GM23248 (cell line): ENCODE measurements around the gene SNRNP200. TPM values are rescaled to one million over a fixed set of nuclear protein-coding genes. Genes with fewer than 3 reads are reported as not detected.

Experiments
- DNase-seq: peaks from one replicate; pipeline ENCODE4 v3.0.0-alpha.2; 2015
- H2AFZ ChIP-seq: fragments of 200-600 bp; sonication (generic); 2 replicates; pipeline ENCODE4 v1.6.1; 2016; ENCODE audit warnings: antibody characterized with exemption
- H3F3A ChIP-seq: fragments of 200-600 bp; sonication (generic); 2 replicates; pipeline ENCODE4 v1.6.1; 2016; ENCODE audit warnings: mild to moderate bottlenecking, antibody characterized with exemption, mixed run types; ENCODE audit not compliant: insufficient read depth
- H3K27ac ChIP-seq: fragments of 200-600 bp; sonication (generic); 2 replicates; pipeline ENCODE4 v1.5.1; 2016; ENCODE audit warnings: mild to moderate bottlenecking
- H3K27me3 ChIP-seq: fragments of 200-600 bp; sonication (generic); replicated peaks from 2 replicates; pipeline ENCODE4 v1.6.1; 2016; ENCODE audit warnings: mild to moderate bottlenecking; ENCODE audit not compliant: insufficient read depth
- H3K36me3 ChIP-seq: fragments of 200-600 bp; sonication (generic); 2 replicates; pipeline ENCODE4 v1.6.1; 2016; ENCODE audit warnings: low read depth, mild to moderate bottlenecking
- H3K4me1 ChIP-seq: fragments of 200-600 bp; sonication (generic); 2 replicates; pipeline ENCODE4 v1.6.1; 2016; ENCODE audit warnings: mild to moderate bottlenecking; ENCODE audit not compliant: insufficient read depth
- H3K4me2 ChIP-seq: fragments of 200-600 bp; sonication (generic); one replicate; pipeline ENCODE4 v1.6.1; 2016; ENCODE audit warnings: mild to moderate bottlenecking; ENCODE audit not compliant: unreplicated experiment
- H3K4me3 ChIP-seq: fragments of 200-600 bp; sonication (generic); 2 replicates; pipeline ENCODE4 v1.5.1; 2016; ENCODE audit warnings: mild to moderate bottlenecking
- H3K79me2 ChIP-seq: fragments of 200-600 bp; sonication (generic); 2 replicates; pipeline ENCODE4 v1.6.1; 2016; ENCODE audit warnings: mild to moderate bottlenecking; ENCODE audit not compliant: insufficient read depth
- H3K9ac ChIP-seq: fragments of 200-600 bp; sonication (generic); 2 replicates; pipeline ENCODE4 v1.6.1; 2016; ENCODE audit warnings: mild to moderate bottlenecking
- H3K9me2 ChIP-seq: fragments of 200-600 bp; sonication (generic); 2 replicates; pipeline ENCODE4 v1.6.1; 2016; ENCODE audit warnings: mixed run types, mild to moderate bottlenecking, moderate library complexity; ENCODE audit not compliant: insufficient read depth
- H3K9me3 ChIP-seq: fragments of 200-600 bp; sonication (generic); one replicate; pipeline ENCODE4 v1.6.1; 2017; ENCODE audit warnings: low read depth
- H4K20me1 ChIP-seq: fragments of 200-600 bp; sonication (generic); 2 replicates; pipeline ENCODE4 v1.6.0; 2016; ENCODE audit not compliant: insufficient read depth
- EZH2 ChIP-seq: fragments of 200-600 bp; sonication (generic); IDR thresholded peaks from 2 replicates; pipeline ENCODE4 v1.6.1; 2018; ENCODE audit warnings: antibody characterized with exemption, mild to moderate bottlenecking; ENCODE audit not compliant: insufficient read depth, poor library complexity, severe bottlenecking
- EZH2phosphoT487 ChIP-seq: fragments of 200-600 bp; sonication (generic); IDR thresholded peaks from 2 replicates; pipeline ENCODE4 v1.6.1; 2018; ENCODE audit warnings: antibody characterized with exemption, moderate library complexity, mild to moderate bottlenecking, low read depth; ENCODE audit not compliant: insufficient read depth
- WGBS, 2 experiments: methylation state at CpG; one replicate each; pipeline ENCODE4 v1.1.6; 2015 to 2017; ENCODE audit warnings: low lambda C conversion rate in 2 of 2, low coverage in 1 of 2; ENCODE audit errors: missing lambda C conversion rate in 2 of 2; 5-methylcytosine and 5-hydroxymethylcytosine counted together
- in situ Hi-C: fragments of 300-500 bp; cut with MboI; formaldehyde crosslinking; loops from 2 replicates; pipeline ENCODE4 v1.15.0; 2020
- polyA plus RNA-seq: library from polyadenylated mRNA; unstranded; fragments of >200 nt; fragmentation: Nextera tagmentation; extraction: Ambion mirVana; gene quantifications from 2 replicates; pipeline ENCODE4 v1.2.1, GENCODE V29; 2016
- total RNA-seq: library from RNA; depleted of rRNA; stranded (reverse); fragments of >200 nt; shearing (Covaris generic); gene quantifications from 2 replicates; pipeline ENCODE4 v1.2.3, GENCODE V29; 2014

SNRNP200 gene
- total and polyA plus RNA-seq, 2 experiments from 2014 or later, result 34.2 to 40.5 TPM

GRCh38 chr2:96320326-96320725 is 15.0 kb upstream of the SNRNP200 start:
- no peak for TF ChIP-seq EZH2phosphoT487
- TF ChIP-seq EZH2, result no peak
- Histone ChIP-seq H3K9me3 (no peaks in the 10 kb centered on the region), H3K4me3 (no peak overlapping the region), H3F3A (0 out of 2 replicates have a peak, but pooled peaks cover 16% of the 10 kb centered on the region), H4K20me1 (no peaks in the 10 kb centered on the region), H3K9me2 (no peaks in the 10 kb centered on the region), H3K36me3 (no peaks in the 10 kb centered on the region), H2AFZ (no peak overlapping the region), H3K9ac (no peak overlapping the region), H3K27ac (no peak overlapping the region), H3K27me3 (peaks cover 24% of the 10 kb centered on the region; the same call in 1 of the 2 replicates), H3K4me2 (no peak overlapping the region), H3K79me2 (no peaks in the 10 kb centered on the region), H3K4me1 (peaks cover 7% of the 10 kb centered on the region)
- WGBS, 2 experiments, result 91 to 97% methylated on average over 3 of the region's 3 CpGs
- in situ Hi-C loops, result no loop called here
- DNase-seq, result no peak

- no peak overlapping the region for H3K27ac ChIP-seq
- WGBS, 2 experiments, result 62 to 72% methylated on average over 1 of the region's 1 CpG
- DNase-seq, result no peak
- no peak overlapping the region for H3K4me2 ChIP-seq
- peaks cover 7% of the 10 kb centered on the region for H3K4me1 ChIP-seq
- H3K79me2 ChIP-seq, result no peaks in the 10 kb centered on the region
- no peaks in the 10 kb centered on the region for H4K20me1 ChIP-seq
- H3K36me3 ChIP-seq, result no peaks in the 10 kb centered on the region
- no peaks in the 10 kb centered on the region for H3K9me3 ChIP-seq
- TF ChIP-seq EZH2 (no peak), EZH2phosphoT487 (no peak)
- in situ Hi-C loops, result no loop called here
- H3K9me2 ChIP-seq, result no peaks in the 10 kb centered on the region
- H2AFZ ChIP-seq, result no peak overlapping the region
- peaks cover 22% of the 10 kb centered on the region; the same call in 1 of the 2 replicates for H3K27me3 ChIP-seq
- H3F3A ChIP-seq, result peaks cover 23% of the 10 kb centered on the region; the same call in 1 of the 2 replicates
- no peak overlapping the region for H3K9ac ChIP-seq
- no peak overlapping the region for H3K4me3 ChIP-seq
These were observed 14.1 kb upstream of the SNRNP200 start for GRCh38 chr2:96319396-96319795.

- no peaks in the 10 kb centered on the region for H4K20me1 ChIP-seq
- DNase-seq, result no peak
- H3F3A ChIP-seq, result peaks cover 23% of the 10 kb centered on the region; the same call in 1 of the 2 replicates
- no peak overlapping the region for H3K27ac ChIP-seq
- no peaks in the 10 kb centered on the region for H3K79me2 ChIP-seq
- TF ChIP-seq EZH2phosphoT487 (no peak), EZH2 (no peak)
- no peaks in the 10 kb centered on the region for H3K36me3 ChIP-seq
- in situ Hi-C loops, result no loop called here
- H3K9me3 ChIP-seq, result no peaks in the 10 kb centered on the region
- peaks cover 7% of the 10 kb centered on the region for H3K4me1 ChIP-seq
- 84 to 87% methylated on average over 4 of the region's 4 CpGs for WGBS, 2 experiments
- no peak overlapping the region for H3K9ac ChIP-seq
- no peak overlapping the region for H3K4me3 ChIP-seq
- no peaks in the 10 kb centered on the region for H3K9me2 ChIP-seq
- H3K4me2 ChIP-seq, result no peak overlapping the region
- no peak overlapping the region for H2AFZ ChIP-seq
- H3K27me3 ChIP-seq, result peaks cover 16% of the 10 kb centered on the region; the same call in 1 of the 2 replicates
These were observed 13.4 kb upstream of the SNRNP200 start for GRCh38 chr2:96318723-96319122.

GRCh38 chr2:96317584-96317997 is 12.2 kb upstream of the SNRNP200 start:
- Histone ChIP-seq H3K4me1 (peaks cover 7% of the 10 kb centered on the region), H3K79me2 (no peaks in the 10 kb centered on the region), H2AFZ (no peak overlapping the region), H3F3A (peaks cover 23% of the 10 kb centered on the region; the same call in 1 of the 2 replicates), H3K27me3 (peaks cover 5% of the 10 kb centered on the region; the same call in 1 of the 2 replicates), H4K20me1 (no peaks in the 10 kb centered on the region), H3K9me2 (no peaks in the 10 kb centered on the region), H3K9ac (no peak overlapping the region), H3K9me3 (no peaks in the 10 kb centered on the region), H3K36me3 (no peaks in the 10 kb centered on the region), H3K27ac (no peak overlapping the region), H3K4me3 (no peak overlapping the region), H3K4me2 (no peak overlapping the region)
- no peak for DNase-seq
- no peak for TF ChIP-seq EZH2phosphoT487
- TF ChIP-seq EZH2, result no peak
- in situ Hi-C loops, result no loop called here
- 92 to 98% methylated on average over 4 of the region's 4 CpGs for WGBS, 2 experiments

GRCh38 chr2:96316999-96317398 is 11.7 kb upstream of the SNRNP200 start:
- peaks cover 23% of the 10 kb centered on the region; the same call in 1 of the 2 replicates for H3F3A ChIP-seq
- H3K9ac ChIP-seq, result no peak overlapping the region
- H3K4me1 ChIP-seq, result peaks cover 7% of the 10 kb centered on the region
- H3K27me3 ChIP-seq, result 0 out of 2 replicates have a peak, but pooled peaks cover 2% of the 10 kb centered on the region
- H3K4me3 ChIP-seq, result no peak overlapping the region
- no peak overlapping the region for H3K4me2 ChIP-seq
- H4K20me1 ChIP-seq, result no peaks in the 10 kb centered on the region
- H3K9me2 ChIP-seq, result no peaks in the 10 kb centered on the region
- in situ Hi-C loops, result no loop called here
- DNase-seq, result no peak
- H3K9me3 ChIP-seq, result no peaks in the 10 kb centered on the region
- no peaks in the 10 kb centered on the region for H3K79me2 ChIP-seq
- H3K27ac ChIP-seq, result no peak overlapping the region
- TF ChIP-seq EZH2, result no peak
- TF ChIP-seq EZH2phosphoT487, result no peak
- no peaks in the 10 kb centered on the region for H3K36me3 ChIP-seq
- H2AFZ ChIP-seq, result no peak overlapping the region
